ENCODE measurements around the gene PLCB2. TPM values are rescaled to one million over a fixed set of nuclear protein-coding genes. Genes with fewer than 3 reads are reported as not detected.

PLCB2 gene
- total RNA-seq, 1 experiment from 2014 or later: 1.7 TPM

DNA sequence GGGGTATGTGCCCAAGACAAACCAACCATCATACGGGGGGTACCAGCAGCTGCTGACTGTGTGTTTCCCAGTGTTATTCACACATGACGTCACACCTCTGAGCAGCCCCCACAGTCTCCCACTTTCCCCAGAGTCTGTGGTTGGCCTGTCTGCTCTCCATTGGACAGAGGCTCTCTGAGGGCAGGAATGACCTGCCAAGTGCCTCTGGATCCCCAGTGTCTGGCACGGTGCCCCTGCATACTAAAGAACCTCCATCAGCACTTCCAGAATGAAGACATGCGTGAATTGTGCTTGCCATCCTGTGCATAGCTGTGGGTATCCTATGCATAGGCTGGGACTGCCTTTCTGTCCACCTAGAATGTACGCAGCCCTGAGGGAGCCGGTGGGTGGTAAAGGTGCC lies 36.5 kb upstream of the PLCB2 start:
- TF ChIP-seq POLR2AphosphoS5 (IDR thresholded peaks at IDR 0.05; ENCODE audit: low read depth, low read length) (no peak), CTCF (IDR thresholded peaks at IDR 0.05) (no peak), REST (IDR thresholded peaks at IDR 0.05; ENCODE audit: insufficient read depth in 1 of 2, low read depth in 2 of 2, low read length in 1 of 2) (no peak)
- CTCF ChIA-PET: interaction anchor here (0.6 to 1.8 kb wide), 10 partner anchors 11 to 207 kb away, joined by 3 to 19 read pairs (median 4); partner anchors contain the start of gene IVD
- intact Hi-C loops (cut with micrococcal nuclease; ENCODE audit: unreplicated experiment) (loop anchor here (2.0 kb wide), 1 partner anchor 77 kb away; no protein-coding TSS in a partner anchor), in situ Hi-C loops (cut with HindIII; ENCODE audit: low pct_unique_long_range_greater_than_20kb, low sequenced_read_pairs) (no loop called here)
- Histone ChIP-seq H3K27me3 (ENCODE audit: control insufficient read depth, insufficient read depth, low read length) (no peaks in the 10 kb centered on the region), H3K9me3 (ENCODE audit: control insufficient read depth, insufficient read depth, low read depth, low read length) (no peaks in the 10 kb centered on the region), H3K36me3 (ENCODE audit: control insufficient read depth, insufficient read depth, low read length) (no peaks in the 10 kb centered on the region), H3K27ac (ENCODE audit: low read length) (no peak overlapping the region), H3K4me1 (ENCODE audit: control insufficient read depth, insufficient read depth, low read length) (peaks cover 44% of the 10 kb centered on the region), H3K4me3 (ENCODE audit: low read depth in 2 of 2, low read length in 2 of 2) (no peak overlapping the region)
- no TSS peak for BruUV-seq (replicated peaks)
- POLR2A ChIA-PET: interaction anchor here (0.9 to 1.1 kb wide), 2 partner anchors 77 to 78 kb away, joined by 3 to 4 read pairs; no protein-coding TSS in a partner anchor
- ATAC-seq (peak; percentile 0; the same call in 1 of the 2 replicates), DNase-seq (ENCODE audit: low read depth, low spot score) (no peak)

GRCh38 chr15:40343512-40343911 lies 35.8 kb upstream of the PLCB2 start:
- ChIA-PET CTCF (interaction anchor here (0.5 to 1.8 kb wide), 4 partner anchors 13 to 334 kb away, joined by 3 to 19 read pairs (median 4); partner anchors contain the start of gene IVD), POLR2A (interaction anchor here (1.1 kb wide), 1 partner anchor 79 kb away, joined by 4 read pairs; no protein-coding TSS in a partner anchor)
- TF ChIP-seq REST (IDR thresholded peaks at IDR 0.05; ENCODE audit: insufficient read depth in 1 of 2, low read depth in 2 of 2, low read length in 1 of 2): no peak
- TF ChIP-seq POLR2AphosphoS5 (IDR thresholded peaks at IDR 0.05; ENCODE audit: low read depth, low read length): no peak
- no peak for TF ChIP-seq SIN3A (IDR thresholded peaks at IDR 0.05; ENCODE audit: borderline replicate concordance, insufficient read depth, low read depth, low read length)
- TF ChIP-seq CTCF (IDR thresholded peaks at IDR 0.05): no peak
- Histone ChIP-seq H3K4me3 (ENCODE audit: low read depth in 2 of 2, low read length in 2 of 2) (no peak overlapping the region), H3K27ac (ENCODE audit: low read length) (peak overlapping the region; percentile 52), H3K27me3 (ENCODE audit: control insufficient read depth, insufficient read depth, low read length) (no peaks in the 10 kb centered on the region), H3K36me3 (ENCODE audit: control insufficient read depth, insufficient read depth, low read length) (no peaks in the 10 kb centered on the region), H3K4me1 (ENCODE audit: control insufficient read depth, insufficient read depth, low read length) (peaks cover 51% of the 10 kb centered on the region), H3K9me3 (ENCODE audit: control insufficient read depth, insufficient read depth, low read depth, low read length) (no peaks in the 10 kb centered on the region)
- in situ Hi-C loops (cut with HindIII; ENCODE audit: low pct_unique_long_range_greater_than_20kb, low sequenced_read_pairs) (no loop called here), intact Hi-C loops (cut with micrococcal nuclease; ENCODE audit: unreplicated experiment) (no loop called here)
- no TSS peak for BruUV-seq (replicated peaks)
- DNase-seq (ENCODE audit: low read depth, low spot score) (no peak), ATAC-seq (no peak)

All from Panc1 (cell line).